Hepatocyte (in vitro differentiated cells): ENCODE results near the gene CEP131.

ENCODE experiments used
- CTCF ChIP-seq: fragments of 200-600 bp; sonication (generic); IDR thresholded peaks from 2 replicates; pipeline ENCODE4 v1.5.1; 2016; ENCODE audit warnings: antibody characterized with exemption, mild to moderate bottlenecking; ENCODE audit not compliant: poor library complexity
- EZH2 ChIP-seq: fragments of 200-600 bp; sonication (generic); IDR thresholded peaks from 2 replicates; pipeline ENCODE4 v1.6.1; 2016; ENCODE audit warnings: antibody characterized with exemption, mild to moderate bottlenecking, borderline replicate concordance
- EZH2phosphoT487 ChIP-seq: fragments of 200-600 bp; sonication (generic); IDR thresholded peaks from one replicate; pipeline ENCODE4 v1.6.1; 2018; ENCODE audit warnings: antibody characterized with exemption, mild to moderate bottlenecking, low read depth, moderate library complexity; ENCODE audit not compliant: unreplicated experiment, severe bottlenecking

GRCh38 chr17:81148571-81148970, 74.2 kb downstream of the CEP131 start:
- TF ChIP-seq CTCF (no peak), EZH2 (no peak), EZH2phosphoT487 (no peak)
